SK-N-SH (cell line): ENCODE data around the gene CXCL17. TPM values are rescaled to one million over a fixed set of nuclear protein-coding genes. Genes with fewer than 3 reads are reported as not detected.
A peak's percentile ranks its signal among the peaks of the same experiment; 100 is the strongest.

Experiments used
- CTCF ChIA-PET: fragments of 300-600, 350-600 bp; formaldehyde crosslinking; extraction: SDS; loops from one replicate; lab custom pipeline; 2021; lab: Yijun Ruan, JAX
- POLR2A ChIA-PET: fragments of 350-600 bp; sonication (Branson Sonifier 250); formaldehyde crosslinking; extraction: SDS; loops from one replicate; lab custom pipeline; 2020; ENCODE audit warnings: antibody characterized with exemption, inconsistent platforms; lab: Yijun Ruan, JAX
- DNase-seq: peaks from one replicate; pipeline ENCODE4 v3.0.0; 2012
- H2AFZ ChIP-seq: fragments of 200-600 bp; sonication (generic); 2 replicates; pipeline ENCODE4 v1.8.1; 2016; ENCODE audit warnings: antibody characterized with exemption, mild to moderate bottlenecking, low read depth
- H3F3A ChIP-seq: fragments of 200-600 bp; sonication (generic); replicated peaks from 2 replicates; pipeline ENCODE3; 2016; ENCODE audit warnings: antibody characterized with exemption, mild to moderate bottlenecking; ENCODE audit not compliant: insufficient read depth
- H3K27ac ChIP-seq, 2 experiments: fragments of 200-500 bp in 1 of 2; fragments of 200-600 bp in 1 of 2; sonication (Bioruptor generic) in 1 of 2; sonication (generic), shearing (Covaris generic) in 1 of 2; 2 replicates each; pipeline versions ENCODE4 v1.5.1 to v1.6.1; 2014 to 2016; ENCODE audit warnings: low read depth in 2 of 2, inconsistent platforms in 1 of 2, low read length in 1 of 2, mild to moderate bottlenecking in 1 of 2, mixed read lengths in 1 of 2
- H3K27me3 ChIP-seq: fragments of 200-600 bp; sonication (generic), shearing (Covaris generic); 2 replicates; pipeline ENCODE4 v1.6.1; 2016; ENCODE audit warnings: mixed run types; ENCODE audit not compliant: insufficient read depth
- H3K36me3 ChIP-seq, 2 experiments: fragments of 200-500 bp in 1 of 2; fragments of 200-600 bp in 1 of 2; sonication (Bioruptor generic) in 1 of 2; sonication (generic) in 1 of 2; replicated peaks in 1 of 2; 2 replicates each; pipeline versions ENCODE3 to v1.5.1; 2014 to 2016; ENCODE audit warnings: low read length in 1 of 2, mild to moderate bottlenecking in 1 of 2; ENCODE audit not compliant: insufficient read depth in 2 of 2, control insufficient read depth in 1 of 2
- H3K4me1 ChIP-seq, 2 experiments: fragments of 200-500 bp in 1 of 2; fragments of 200-600 bp in 1 of 2; sonication (Bioruptor generic) in 1 of 2; sonication (generic), shearing (Covaris generic) in 1 of 2; 2 replicates each; pipeline versions ENCODE4 v1.5.1 to v1.6.1; 2014 to 2016; ENCODE audit warnings: low read depth in 1 of 2, low read length in 1 of 2, mixed run types in 1 of 2; ENCODE audit not compliant: insufficient read depth in 2 of 2, control insufficient read depth in 1 of 2
- H3K4me2 ChIP-seq: fragments of 200-600 bp; sonication (generic), shearing (Covaris generic); 2 replicates; pipeline ENCODE4 v1.6.1; 2017; ENCODE audit warnings: mixed run types
- H3K4me3 ChIP-seq, 2 experiments: fragments of 200-500 bp in 1 of 2; fragments of 200-600 bp in 1 of 2; sonication (Bioruptor generic) in 1 of 2; sonication (generic), shearing (Covaris generic) in 1 of 2; 2 replicates each; pipeline versions ENCODE4 v1.5.1 to v1.8.1; 2014 to 2016; ENCODE audit warnings: low read depth in 2 of 2, inconsistent platforms in 1 of 2, low read length in 1 of 2, mild to moderate bottlenecking in 1 of 2, mixed read lengths in 1 of 2, moderate library complexity in 1 of 2
- H3K79me2 ChIP-seq: fragments of 200-600 bp; sonication (generic); 2 replicates; pipeline ENCODE4 v1.8.1; 2017; ENCODE audit warnings: mild to moderate bottlenecking; ENCODE audit not compliant: insufficient read depth
- H3K9ac ChIP-seq: fragments of 200-600 bp; sonication (generic); 2 replicates; pipeline ENCODE4 v1.6.1; 2017; ENCODE audit warnings: mixed run types
- H3K9me2 ChIP-seq: fragments of 200-600 bp; sonication (generic); 2 replicates; pipeline ENCODE4 v1.6.1; 2017; ENCODE audit warnings: mixed run types
- H3K9me3 ChIP-seq: fragments of 200-600 bp; sonication (generic); 2 replicates; pipeline ENCODE4 v1.6.1; 2017; ENCODE audit warnings: mixed run types, mild to moderate bottlenecking, moderate library complexity
- H4K20me1 ChIP-seq: fragments of 200-600 bp; sonication (generic); 2 replicates; pipeline ENCODE4 v1.6.1; 2017; ENCODE audit warnings: mild to moderate bottlenecking, mixed run types; ENCODE audit not compliant: insufficient read depth
- GABPA ChIP-seq: IDR thresholded peaks from 2 replicates; pipeline ENCODE4 v1.4.0; 2012; ENCODE audit warnings: low read depth, mild to moderate bottlenecking
- MXI1 ChIP-seq: IDR thresholded peaks from 2 replicates; pipeline ENCODE4 v1.6.1; 2012; ENCODE audit warnings: mild to moderate bottlenecking, low read depth, low read length, improper control_type of control experiment
- NRF1 ChIP-seq: IDR thresholded peaks from 2 replicates; pipeline ENCODE4 v1.6.1; 2012; ENCODE audit warnings: low read depth, mild to moderate bottlenecking, low read length
- RAD21 ChIP-seq: IDR thresholded peaks from 2 replicates; pipeline ENCODE4 v1.6.1; 2012; ENCODE audit warnings: mild to moderate bottlenecking, low read length
- RFX5 ChIP-seq: IDR thresholded peaks from 2 replicates; pipeline ENCODE4 v1.6.1; 2012; ENCODE audit warnings: mild to moderate bottlenecking, improper control_type of control experiment, low read length
- SMC3 ChIP-seq: IDR thresholded peaks from 2 replicates; pipeline ENCODE4 v1.6.1; 2012; ENCODE audit warnings: low read depth, low read length, improper control_type of control experiment
- TAF1 ChIP-seq: IDR thresholded peaks from 2 replicates; pipeline ENCODE4 v1.6.1; 2012; ENCODE audit warnings: low read depth, mild to moderate bottlenecking, low read length, moderate library complexity, borderline replicate concordance
- YY1 ChIP-seq: IDR thresholded peaks from 2 replicates; pipeline ENCODE4 v1.4.0; 2012; ENCODE audit warnings: low read depth, mild to moderate bottlenecking
- WGBS: methylation state at CpG from one replicate; pipeline ENCODE4 v1.1.6; 2017; ENCODE audit warnings: low lambda C conversion rate; 5-methylcytosine and 5-hydroxymethylcytosine counted together
- polyA plus RNA-seq, 3 experiments: library from polyadenylated mRNA; depleted of rRNA; stranded (reverse); fragments of >200 nt; gene quantifications; 2 replicates each; pipeline ENCODE4 v1.2.3, GENCODE V29; 2012
- TF ChIP-seq, protein P1 (sequence below): fragments of 200-600 bp; sonication (generic); IDR thresholded peaks from 2 replicates; pipeline ENCODE4 v1.6.1; 2017; ENCODE audit warnings: antibody characterized with exemption, mild to moderate bottlenecking, moderate library complexity
- TF ChIP-seq, protein P2 (sequence below): IDR thresholded peaks from 2 replicates; pipeline ENCODE4 v1.4.0; 2012; ENCODE audit warnings: low read depth, borderline replicate concordance

CXCL17 gene
- polyA plus RNA-seq, 1 of the 3 experiments (the other 2 are of a cell fraction) = not detected

DNA sequence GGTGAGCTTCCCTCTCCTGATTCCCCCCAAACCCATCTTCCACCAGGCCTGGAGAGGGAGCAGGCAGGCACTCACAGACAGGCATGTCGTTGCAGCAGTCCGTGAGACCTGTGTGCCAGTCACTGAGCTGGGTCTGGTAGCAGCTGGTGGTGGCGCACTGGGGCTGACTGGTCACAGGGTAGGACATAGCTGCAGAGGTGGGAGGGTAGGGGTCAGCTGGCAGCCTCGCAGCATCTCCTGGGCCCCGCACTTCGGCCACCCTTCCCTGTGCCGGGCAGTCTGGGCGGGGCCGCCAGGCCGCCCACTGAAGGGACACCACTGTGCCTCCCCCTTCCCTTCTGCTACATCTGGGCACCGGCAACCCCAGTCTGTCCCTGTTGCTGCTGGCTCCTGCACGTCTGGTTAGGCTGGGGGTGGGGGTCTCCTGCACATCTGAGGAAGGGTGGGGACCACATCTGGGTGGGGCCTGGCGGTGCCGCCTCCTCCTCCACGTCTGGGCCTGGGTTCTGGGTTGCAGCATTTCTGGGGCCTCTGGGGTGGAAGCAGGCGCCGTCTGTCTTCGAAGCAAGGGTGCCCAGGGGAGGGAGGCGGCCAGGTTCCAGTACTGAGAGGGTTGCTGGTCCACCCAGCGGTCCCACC, 53.8 kb downstream of the CXCL17 start:
- no peaks in the 10 kb centered on the region; a peak in 1 of 4 replicates for H3K4me1 ChIP-seq

DNA sequence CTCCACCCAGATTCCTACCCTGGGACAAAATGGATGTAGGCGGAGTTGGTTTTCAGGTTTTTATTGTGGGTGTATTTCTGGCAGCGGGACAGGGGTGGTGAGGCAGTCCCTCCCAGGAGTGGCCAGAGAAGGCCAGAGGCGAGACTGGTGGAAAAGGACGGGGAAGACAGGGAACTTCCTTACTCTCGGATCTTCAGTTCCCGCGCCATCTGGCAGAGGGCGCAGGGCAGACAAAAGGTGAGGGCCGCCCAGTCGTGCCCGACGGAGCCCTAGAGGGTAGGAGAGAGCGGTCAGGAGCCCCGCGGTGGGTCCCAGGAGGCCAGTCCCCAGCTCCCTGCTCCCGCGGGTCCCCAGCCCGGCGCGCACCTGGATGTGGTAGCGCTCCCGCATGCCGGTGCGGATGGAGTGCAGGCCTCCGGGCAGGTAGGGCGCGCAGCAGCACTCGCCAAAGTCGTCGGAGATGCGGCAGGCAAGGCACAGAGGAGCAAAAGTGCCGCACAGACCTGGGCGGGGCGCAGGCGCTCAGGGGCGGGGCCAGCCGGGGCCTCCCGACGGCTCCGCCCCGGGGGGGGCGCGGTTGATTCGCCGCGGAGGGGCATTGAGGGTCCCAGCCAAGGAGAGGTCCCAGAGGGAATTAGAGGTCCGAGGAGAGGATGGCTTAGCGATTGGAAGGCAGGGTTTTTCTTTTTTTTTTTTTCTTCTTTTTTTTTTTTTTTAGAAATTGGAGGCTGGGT, 55.6 kb downstream of the CXCL17 start:
- Histone ChIP-seq H3K4me1 (no peaks in the 10 kb centered on the region; a peak in 1 of 4 replicates), H3K9ac (0 out of 2 replicates have a peak overlapping the region, but pooled peaks have one; percentile 26), H3K9me3 (no peaks in the 10 kb centered on the region), H3K27ac (no peak overlapping the region; a peak in 1 of 4 replicates), H3K4me2 (peak overlapping the region; percentile 80), H4K20me1 (no peaks in the 10 kb centered on the region), H3K27me3 (no peaks in the 10 kb centered on the region; the same call in none of the 2 replicates), H2AFZ (peak overlapping the region; percentile 73; the same call in 1 of the 2 replicates), H3K9me2 (no peaks in the 10 kb centered on the region), H3F3A (peaks cover 5% of the 10 kb centered on the region), H3K79me2 (no peaks in the 10 kb centered on the region), H3K36me3 (no peaks in the 10 kb centered on the region), H3K4me3 (peak overlapping the region; percentile 47 to 60)
- peak; percentile 91 for DNase-seq
- TF ChIP-seq, protein P1, sequence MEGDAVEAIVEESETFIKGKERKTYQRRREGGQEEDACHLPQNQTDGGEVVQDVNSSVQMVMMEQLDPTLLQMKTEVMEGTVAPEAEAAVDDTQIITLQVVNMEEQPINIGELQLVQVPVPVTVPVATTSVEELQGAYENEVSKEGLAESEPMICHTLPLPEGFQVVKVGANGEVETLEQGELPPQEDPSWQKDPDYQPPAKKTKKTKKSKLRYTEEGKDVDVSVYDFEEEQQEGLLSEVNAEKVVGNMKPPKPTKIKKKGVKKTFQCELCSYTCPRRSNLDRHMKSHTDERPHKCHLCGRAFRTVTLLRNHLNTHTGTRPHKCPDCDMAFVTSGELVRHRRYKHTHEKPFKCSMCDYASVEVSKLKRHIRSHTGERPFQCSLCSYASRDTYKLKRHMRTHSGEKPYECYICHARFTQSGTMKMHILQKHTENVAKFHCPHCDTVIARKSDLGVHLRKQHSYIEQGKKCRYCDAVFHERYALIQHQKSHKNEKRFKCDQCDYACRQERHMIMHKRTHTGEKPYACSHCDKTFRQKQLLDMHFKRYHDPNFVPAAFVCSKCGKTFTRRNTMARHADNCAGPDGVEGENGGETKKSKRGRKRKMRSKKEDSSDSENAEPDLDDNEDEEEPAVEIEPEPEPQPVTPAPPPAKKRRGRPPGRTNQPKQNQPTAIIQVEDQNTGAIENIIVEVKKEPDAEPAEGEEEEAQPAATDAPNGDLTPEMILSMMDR = peak; percentile 51
- TF ChIP-seq GABPA (no peak), RAD21 (peak; percentile 45; the same call in 1 of the 2 replicates), NRF1 (0 out of 2 replicates have a peak, but pooled peaks have one; percentile 1), YY1 (no peak), RFX5 (no peak), TAF1 (peak; percentile 30; the same call in 1 of the 2 replicates), SMC3 (peak; percentile 39; the same call in 1 of the 2 replicates), MXI1 (peak; percentile 30; the same call in 1 of the 2 replicates)
- TF ChIP-seq, protein P2, sequence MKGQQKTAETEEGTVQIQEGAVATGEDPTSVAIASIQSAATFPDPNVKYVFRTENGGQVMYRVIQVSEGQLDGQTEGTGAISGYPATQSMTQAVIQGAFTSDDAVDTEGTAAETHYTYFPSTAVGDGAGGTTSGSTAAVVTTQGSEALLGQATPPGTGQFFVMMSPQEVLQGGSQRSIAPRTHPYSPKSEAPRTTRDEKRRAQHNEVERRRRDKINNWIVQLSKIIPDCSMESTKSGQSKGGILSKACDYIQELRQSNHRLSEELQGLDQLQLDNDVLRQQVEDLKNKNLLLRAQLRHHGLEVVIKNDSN = no peak
- ChIA-PET CTCF (interaction anchor here (0.8 to 4.2 kb wide), 6 partner anchors 9 to 17 kb away, joined by 3 to 32 read pairs (median 4); no protein-coding TSS in a partner anchor), POLR2A (interaction anchor here (1.0 kb wide), 1 partner anchor 14 kb away, joined by 3 read pairs; no protein-coding TSS in a partner anchor)
- WGBS = 4% methylated on average over 41 of the region's 48 CpGs

More for the DNA sequence above, 53.8 kb downstream of the CXCL17 start:
- no peak overlapping the region for H3K9ac ChIP-seq
- no peaks in the 10 kb centered on the region; the same call in none of the 2 replicates for H3K27me3 ChIP-seq
- H3F3A ChIP-seq = peaks cover 5% of the 10 kb centered on the region
- no peaks in the 10 kb centered on the region for H3K9me3 ChIP-seq
- no peak overlapping the region for H3K27ac ChIP-seq
- no peak for DNase-seq
- ChIA-PET POLR2A (no interaction called here), CTCF (interaction anchor here (2.7 to 4.2 kb wide), 2 partner anchors 9 to 12 kb away, joined by 9 to 32 read pairs; no protein-coding TSS in a partner anchor)
- H3K9me2 ChIP-seq = no peaks in the 10 kb centered on the region
- no peaks in the 10 kb centered on the region for H3K79me2 ChIP-seq
- H2AFZ ChIP-seq = no peak overlapping the region
- H3K36me3 ChIP-seq = no peaks in the 10 kb centered on the region
- WGBS = 86% methylated on average over 5 of the region's 20 CpGs
- H3K4me3 ChIP-seq = no peak overlapping the region
- TF ChIP-seq, protein P2 = no peak
- H3K4me2 ChIP-seq = no peak overlapping the region
- H4K20me1 ChIP-seq = no peaks in the 10 kb centered on the region
